Measurements from ENCODE around the gene ZDHHC4. TPM values are rescaled to one million over a fixed set of nuclear protein-coding genes. Genes with fewer than 3 reads are reported as not detected.
"Not testable (repeated sequence)": the region's sequence is repeated elsewhere in the genome, so short reads cannot be mapped to it uniquely, and the experiment has no call there.

Gene ZDHHC4
- total and polyA plus RNA-seq, 2 experiments from 2014 or later: 55.4 to 72.6 TPM

DNA sequence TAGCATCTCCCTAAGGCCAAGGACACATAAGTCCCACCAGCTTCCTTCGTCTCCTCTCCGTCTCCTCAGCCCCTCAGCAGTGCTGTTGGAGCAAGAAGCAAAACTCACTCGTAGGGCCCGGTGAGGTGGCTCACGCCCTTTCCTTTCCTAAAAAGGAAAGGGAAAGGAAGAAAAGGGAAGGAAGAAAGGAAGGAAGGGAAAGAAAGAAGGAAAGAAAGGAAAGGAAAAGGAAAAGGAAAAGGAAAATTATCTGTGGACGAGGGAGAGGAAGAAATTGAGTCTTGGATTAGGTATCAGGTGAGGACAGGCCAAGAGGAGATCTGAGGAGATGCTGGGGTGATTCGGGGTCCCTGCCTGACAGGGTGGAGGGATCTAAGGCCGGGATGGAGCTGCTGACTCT lies 56.8 kb downstream of the ZDHHC4 start:
- H3K79me2 ChIP-seq (ENCODE audit: insufficient read depth): peaks cover 16% of the 10 kb centered on the region
- H3K27ac ChIP-seq: no peak overlapping the region

GRCh38 chr7:6634971-6635370 lies 57.7 kb downstream of the ZDHHC4 start:
- H3K9me3 ChIP-seq (ENCODE audit: low read depth); H3K4me2 ChIP-seq (ENCODE audit: unreplicated experiment); H3F3A ChIP-seq (ENCODE audit: insufficient read depth); H3K27ac ChIP-seq; H3K4me1 ChIP-seq (ENCODE audit: insufficient read depth); DNase-seq; H3K36me3 ChIP-seq (ENCODE audit: low read depth); H4K20me1 ChIP-seq (ENCODE audit: insufficient read depth); H2AFZ ChIP-seq; H3K9ac ChIP-seq; H3K9me2 ChIP-seq (ENCODE audit: insufficient read depth); in situ Hi-C loops (cut with MboI); H3K27me3 ChIP-seq (replicated peaks; ENCODE audit: insufficient read depth); H3K4me3 ChIP-seq: not testable (repeated sequence)
- WGBS, 2 experiments (ENCODE audit: low coverage in 1 of 2, low lambda C conversion rate in 2 of 2, missing lambda C conversion rate in 2 of 2): 97% methylated on average over 5 of the region's 5 CpGs
- peaks cover 25% of the 10 kb centered on the region for H3K79me2 ChIP-seq (ENCODE audit: insufficient read depth)

More for the DNA sequence above, 56.8 kb downstream of the ZDHHC4 start:
- Histone ChIP-seq H3K36me3 (ENCODE audit: low read depth) (no peaks in the 10 kb centered on the region), H3K4me1 (ENCODE audit: insufficient read depth) (0 out of 2 replicates have a peak, but pooled peaks cover 3% of the 10 kb centered on the region), H3K9me2 (ENCODE audit: insufficient read depth) (no peaks in the 10 kb centered on the region), H3K9ac (no peak overlapping the region), H3K4me3 (no peak overlapping the region), H3K9me3 (ENCODE audit: low read depth) (no peaks in the 10 kb centered on the region), H3F3A (ENCODE audit: insufficient read depth) (no peaks in the 10 kb centered on the region), H2AFZ (no peak overlapping the region), H4K20me1 (ENCODE audit: insufficient read depth) (no peaks in the 10 kb centered on the region), H3K4me2 (ENCODE audit: unreplicated experiment) (no peak overlapping the region), H3K27me3 (replicated peaks; ENCODE audit: insufficient read depth) (no peaks in the 10 kb centered on the region)
- DNase-seq: no peak
- no peak for TF ChIP-seq EZH2phosphoT487 (IDR thresholded peaks at IDR 0.05; ENCODE audit: insufficient read depth, low read depth)
- no peak for TF ChIP-seq EZH2 (IDR thresholded peaks at IDR 0.05; ENCODE audit: insufficient read depth, poor library complexity, severe bottlenecking)
- in situ Hi-C loops (cut with MboI): no loop called here
- WGBS, 2 experiments (ENCODE audit: low coverage in 1 of 2, low lambda C conversion rate in 2 of 2, missing lambda C conversion rate in 2 of 2): 77 to 82% methylated on average over 8 of the region's 8 CpGs

GRCh38 chr7:6636741-6637543 lies 59.7 kb downstream of the ZDHHC4 start, which contains the start of gene ZNF316:
ZNF316 (plus strand) TSS chr7:6637318; CDS start chr7:6642410, 5,092 bp downstream.
- TF ChIP-seq EZH2 (IDR thresholded peaks at IDR 0.05; ENCODE audit: insufficient read depth, poor library complexity, severe bottlenecking) (no peak), EZH2phosphoT487 (IDR thresholded peaks at IDR 0.05; ENCODE audit: insufficient read depth, low read depth) (no peak)
- Histone ChIP-seq H3K9ac (peak within 1 kb of the TSS; percentile 90), H3K4me1 (ENCODE audit: insufficient read depth) (0 out of 2 replicates have a peak, but pooled peaks cover 3% of the 10 kb centered on the region), H3K36me3 (ENCODE audit: low read depth) (no peaks in the 10 kb centered on the region), H3K79me2 (ENCODE audit: insufficient read depth) (peaks cover 37% of the 10 kb centered on the region), H3K9me3 (ENCODE audit: low read depth) (no peaks in the 10 kb centered on the region), H3K4me2 (ENCODE audit: unreplicated experiment) (peak within 1 kb of the TSS; percentile 98), H2AFZ (peak within 1 kb of the TSS; percentile 84), H3K9me2 (ENCODE audit: insufficient read depth) (no peaks in the 10 kb centered on the region), H3F3A (ENCODE audit: insufficient read depth) (no peaks in the 10 kb centered on the region), H4K20me1 (ENCODE audit: insufficient read depth) (no peaks in the 10 kb centered on the region), H3K4me3 (peak within 1 kb of the TSS; percentile 86), H3K27me3 (replicated peaks; ENCODE audit: insufficient read depth) (no peaks in the 10 kb centered on the region), H3K27ac (no peak within 1 kb of the TSS)
- peak; percentile 78 for DNase-seq
- 2% methylated on average over 21 to 59 of the region's 104 CpGs for WGBS, 2 experiments (ENCODE audit: low coverage in 1 of 2, low lambda C conversion rate in 2 of 2, missing lambda C conversion rate in 2 of 2)
- in situ Hi-C loops (cut with MboI): no loop called here

DNA sequence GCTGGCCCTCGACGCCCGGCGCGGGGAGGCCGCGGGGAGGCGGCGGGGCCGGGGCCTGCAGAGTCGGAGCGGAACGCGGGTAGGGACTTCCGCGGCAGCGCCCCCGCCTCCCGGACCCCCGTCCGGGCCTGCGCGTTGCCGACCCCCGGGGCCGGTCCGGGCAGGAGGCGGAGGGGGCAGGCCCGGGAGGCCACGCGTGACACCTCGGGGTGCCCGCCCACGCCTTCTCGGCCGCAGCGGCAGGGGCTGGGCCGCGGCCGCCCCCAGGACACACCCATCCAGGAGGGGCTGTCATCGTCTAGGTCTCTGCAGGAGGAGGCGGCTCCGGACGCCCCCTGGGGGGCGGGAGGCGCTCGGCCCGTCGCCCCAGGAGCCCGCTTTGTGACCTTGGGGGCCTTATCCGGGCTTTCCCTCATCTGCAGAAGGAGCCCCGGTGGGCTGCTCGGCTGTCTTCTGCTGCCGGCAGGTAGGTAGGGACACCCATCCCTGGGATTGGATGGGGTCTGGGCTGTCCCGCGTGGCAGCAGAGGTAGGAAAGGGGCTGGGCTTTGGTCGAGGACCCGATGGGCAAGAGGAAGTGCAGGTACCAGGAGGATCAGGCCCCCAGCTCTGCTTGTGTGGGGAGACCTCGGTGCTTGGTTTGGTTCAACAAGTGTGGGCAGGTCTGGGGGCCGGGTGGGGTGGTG lies 60.4 kb downstream of the ZDHHC4 start:
- Histone ChIP-seq H3F3A (ENCODE audit: insufficient read depth) (no peaks in the 10 kb centered on the region), H2AFZ (peak overlapping the region; percentile 41; the same call in 1 of the 2 replicates), H3K4me1 (ENCODE audit: insufficient read depth) (0 out of 2 replicates have a peak, but pooled peaks cover 3% of the 10 kb centered on the region), H3K4me2 (ENCODE audit: unreplicated experiment) (peak overlapping the region; percentile 74), H3K9ac (peak overlapping the region; percentile 79), H3K27ac (no peak overlapping the region), H3K27me3 (replicated peaks; ENCODE audit: insufficient read depth) (no peaks in the 10 kb centered on the region), H3K9me2 (ENCODE audit: insufficient read depth) (no peaks in the 10 kb centered on the region), H3K4me3 (peak overlapping the region; percentile 86), H3K9me3 (ENCODE audit: low read depth) (no peaks in the 10 kb centered on the region), H3K36me3 (ENCODE audit: low read depth) (no peaks in the 10 kb centered on the region), H3K79me2 (ENCODE audit: insufficient read depth) (peaks cover 37% of the 10 kb centered on the region), H4K20me1 (ENCODE audit: insufficient read depth) (no peaks in the 10 kb centered on the region)
- in situ Hi-C loops (cut with MboI): no loop called here
- peak; percentile 58 for DNase-seq
- no peak for TF ChIP-seq EZH2 (IDR thresholded peaks at IDR 0.05; ENCODE audit: insufficient read depth, poor library complexity, severe bottlenecking)
- no peak for TF ChIP-seq EZH2phosphoT487 (IDR thresholded peaks at IDR 0.05; ENCODE audit: insufficient read depth, low read depth)
- WGBS, 2 experiments (ENCODE audit: low coverage in 1 of 2, low lambda C conversion rate in 2 of 2, missing lambda C conversion rate in 2 of 2): 5% methylated on average over 14 to 54 of the region's 60 CpGs

Other genes starting within 250 kb of the ZDHHC4 start
- 18.0 and 23.7 TPM in 2 replicates for gene FAM220A, start 228.5 kb upstream of the ZDHHC4 start, total RNA-seq (2014; rRNA removed; shearing (Covaris generic))
- 21.0 and 21.1 TPM in 2 replicates for gene FAM220A, start 228.5 kb upstream of the ZDHHC4 start, polyA plus RNA-seq (2016; fragmentation: Nextera tagmentation; extraction: Ambion mirVana)
- 68.8 and 95.4 TPM in 2 replicates for gene RAC1, start 202.9 kb upstream of the ZDHHC4 start, total RNA-seq (2014; rRNA removed; shearing (Covaris generic))
- 612 and 613 TPM in 2 replicates for gene RAC1, start 202.9 kb upstream of the ZDHHC4 start, polyA plus RNA-seq (2016; fragmentation: Nextera tagmentation; extraction: Ambion mirVana)
- gene DAGLB, start 129.5 kb upstream of the ZDHHC4 start, total RNA-seq (2014; rRNA removed; shearing (Covaris generic)): 31.7 and 37.6 TPM in 2 replicates
- gene DAGLB, start 129.5 kb upstream of the ZDHHC4 start, polyA plus RNA-seq (2016; fragmentation: Nextera tagmentation; extraction: Ambion mirVana): 24.8 and 26.7 TPM in 2 replicates
- gene KDELR2, start 93.3 kb upstream of the ZDHHC4 start, total RNA-seq (2014; rRNA removed; shearing (Covaris generic)): 275 and 319 TPM in 2 replicates
- gene KDELR2, start 93.3 kb upstream of the ZDHHC4 start, polyA plus RNA-seq (2016; fragmentation: Nextera tagmentation; extraction: Ambion mirVana): 686 and 702 TPM in 2 replicates
- not detected in 2 replicates for gene GRID2IP, start 26.0 kb upstream of the ZDHHC4 start, total RNA-seq (2014; rRNA removed; shearing (Covaris generic))
- not detected in 2 replicates for gene GRID2IP, start 26.0 kb upstream of the ZDHHC4 start, polyA plus RNA-seq (2016; fragmentation: Nextera tagmentation; extraction: Ambion mirVana)
- 14.4 and 17.9 TPM in 2 replicates for gene INTS15, start 12.6 kb downstream of the ZDHHC4 start, total RNA-seq (2014; rRNA removed; shearing (Covaris generic))
- 11.1 and 11.3 TPM in 2 replicates for gene INTS15, start 12.6 kb downstream of the ZDHHC4 start, polyA plus RNA-seq (2016; fragmentation: Nextera tagmentation; extraction: Ambion mirVana)
- gene ZNF853, start 38.2 kb downstream of the ZDHHC4 start, total RNA-seq (2014; rRNA removed; shearing (Covaris generic)): 0.22 and 0.51 TPM in 2 replicates
- not detected in 2 replicates for gene ZNF853, start 38.2 kb downstream of the ZDHHC4 start, polyA plus RNA-seq (2016; fragmentation: Nextera tagmentation; extraction: Ambion mirVana)
- 14.3 and 28.6 TPM in 2 replicates for gene ZNF316, start 59.9 kb downstream of the ZDHHC4 start, total RNA-seq (2014; rRNA removed; shearing (Covaris generic))
- 1.1 and 1.2 TPM in 2 replicates for gene ZNF316, start 59.9 kb downstream of the ZDHHC4 start, polyA plus RNA-seq (2016; fragmentation: Nextera tagmentation; extraction: Ambion mirVana)
- gene ZNF12, start 129.5 kb downstream of the ZDHHC4 start, total RNA-seq (2014; rRNA removed; shearing (Covaris generic)): 19.9 and 21.9 TPM in 2 replicates
- gene ZNF12, start 129.5 kb downstream of the ZDHHC4 start, polyA plus RNA-seq (2016; fragmentation: Nextera tagmentation; extraction: Ambion mirVana): 12.9 and 13.0 TPM in 2 replicates
- 0.76 TPM in 1 of 2 replicates, not detected in the other for gene RSPH10B2, start 176.6 kb downstream of the ZDHHC4 start, total RNA-seq (2014; rRNA removed; shearing (Covaris generic))
- gene RSPH10B2, start 176.6 kb downstream of the ZDHHC4 start, polyA plus RNA-seq (2016; fragmentation: Nextera tagmentation; extraction: Ambion mirVana): not detected in 2 replicates
- 35.9 and 36.7 TPM in 2 replicates for gene CCZ1B, start 248.8 kb downstream of the ZDHHC4 start, total RNA-seq (2014; rRNA removed; shearing (Covaris generic))
- 55.1 and 55.3 TPM in 2 replicates for gene CCZ1B, start 248.8 kb downstream of the ZDHHC4 start, polyA plus RNA-seq (2016; fragmentation: Nextera tagmentation; extraction: Ambion mirVana)

All from GM23248 (cell line).